ENCODE measurements around the gene ANKRD35.

DNA sequence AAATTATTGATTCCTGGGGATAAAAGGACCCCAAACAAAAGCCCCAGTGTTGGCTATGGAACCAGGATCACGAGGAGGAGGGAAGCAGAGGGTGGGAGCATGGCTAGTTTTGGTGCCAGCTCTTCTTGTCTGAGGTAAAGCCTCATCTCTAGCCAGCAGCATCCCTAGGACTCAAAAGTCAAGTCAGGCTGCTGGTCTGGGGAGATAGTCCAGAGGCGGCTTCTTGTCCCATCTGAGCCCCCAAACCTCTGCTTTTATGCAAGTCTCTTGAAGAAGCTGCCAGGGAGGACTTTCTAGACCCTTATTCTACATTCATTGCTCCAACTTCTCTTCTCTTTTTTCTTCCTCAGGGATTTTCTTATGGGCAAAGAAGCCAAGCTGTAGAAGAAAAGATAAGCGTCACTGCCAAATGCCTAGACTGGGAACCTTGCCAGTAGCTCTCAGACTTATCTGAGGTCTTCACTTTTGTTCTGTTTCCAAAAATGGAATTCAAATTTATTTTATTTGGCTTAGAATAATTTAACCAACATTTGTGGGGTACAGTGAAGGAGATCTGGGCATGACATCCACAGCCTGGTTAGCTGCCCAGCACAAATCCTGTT is 6.9 kb upstream of the ANKRD35 start:
- TF ChIP-seq POLR2A (IDR thresholded peaks at IDR 0.05) (no peak), CTCF (IDR thresholded peaks at IDR 0.05) (no peak)
